Measurements from ENCODE around the gene EXD1. TPM values are rescaled to one million over a fixed set of nuclear protein-coding genes. Genes with fewer than 3 reads are reported as not detected.

The EXD1 gene
- total and polyA plus RNA-seq, 9 of the 15 experiments (the other 6 are each of a cell fraction or from before 2014, with no cell fraction given) = not detected

GRCh38 chr15:41169086-41169485 lies 61.5 kb downstream of the EXD1 start:
- Histone ChIP-seq H3K79me2 (ENCODE audit: control insufficient read depth, insufficient read depth, low read length) (no peaks in the 10 kb centered on the region), H3K9me3 (replicated peaks; ENCODE audit: control insufficient read depth, insufficient read depth, low read depth, low read length) (no peaks in the 10 kb centered on the region), H3K4me1 (replicated peaks in 1 of 2; ENCODE audit: control insufficient read depth in 2 of 2, insufficient read depth in 2 of 2, low read length in 2 of 2) (no peaks in the 10 kb centered on the region; a peak in 2 of 5 replicates), H3K27ac (ENCODE audit: extremely low read depth, low read depth, low read length) (no peak overlapping the region), H3K9me1 (ENCODE audit: control insufficient read depth, insufficient read depth, low read length) (no peaks in the 10 kb centered on the region), H4K20me1 (replicated peaks; ENCODE audit: control insufficient read depth, insufficient read depth, low read length) (no peaks in the 10 kb centered on the region), H2AFZ (ENCODE audit: low read depth, low read length) (no peak overlapping the region), H3K9ac (ENCODE audit: insufficient read depth in 1 of 2, low read depth in 2 of 2, low read length in 2 of 2) (no peak overlapping the region), H3K27me3 (ENCODE audit: control insufficient read depth in 2 of 2, insufficient read depth in 2 of 2, low read length in 2 of 2) (no peaks in the 10 kb centered on the region; a peak in 1 of 5 replicates), H3K4me3 (no peak overlapping the region), H3K36me3 (ENCODE audit: control insufficient read depth, insufficient read depth, low read length) (no peaks in the 10 kb centered on the region), H3K4me2 (ENCODE audit: insufficient read depth, low read length) (no peak overlapping the region)
- BruUV-seq (replicated peaks) = no TSS peak
- in situ Hi-C loops (cut with MboI) (no loop called here), intact Hi-C loops (cut with micrococcal nuclease) (no loop called here)
- ChIA-PET CTCF (ENCODE audit: low intra/inter-chr PET ratio) (no interaction called here), POLR2A (interaction anchor here (0.8 kb wide), 1 partner anchor 244 kb away, joined by 3 read pairs; no protein-coding TSS in a partner anchor)
- ATAC-seq (no peak), DNase-seq (ENCODE audit: extremely low read depth in 1 of 4, low spot score in 3 of 4) (no peak), FAIRE-seq (no peak)
- TF ChIP-seq SP2 (IDR thresholded peaks at IDR 0.05; ENCODE audit: extremely low read depth, low read depth, low read length, poor library complexity, severe bottlenecking) (no peak), HOXB6 (CRISPR knock-in tag; IDR thresholded peaks at IDR 0.05; ENCODE audit: borderline replicate concordance) (no peak), ZNF253 (CRISPR knock-in tag; conservative IDR thresholded peaks at IDR 0.05) (no peak), FOS (IDR thresholded peaks at IDR 0.05; ENCODE audit: extremely low read depth, insufficient read length) (no peak), ZNF124 (CRISPR knock-in tag; IDR thresholded peaks at IDR 0.05) (no peak), U2AF2 (optimal IDR thresholded peaks at IDR 0.05; ENCODE audit: low read depth, low read length) (no peak), SMAD3 (CRISPR knock-in tag; conservative IDR thresholded peaks at IDR 0.05) (no peak), ZNF24 (IDR thresholded peaks at IDR 0.05) (no peak), POLR2AphosphoS2 (IDR thresholded peaks at IDR 0.05; ENCODE audit: low read length) (no peak), PYGO2 (tag; IDR thresholded peaks at IDR 0.05) (no peak)

Measured in K562 (cell line).